ENCODE results near the gene ZFTA. TPM values are rescaled to one million over a fixed set of nuclear protein-coding genes. Genes with fewer than 3 reads are reported as not detected.
A peak's percentile ranks its signal among the peaks of the same experiment; 100 is the strongest.

The ZFTA gene
- total RNA-seq, 1 donor from 2014 or later = 23.2 TPM

- no peak for DNase-seq (ENCODE audit: extremely low read depth, low read depth, low spot score)
Measured at GRCh38 chr11:63756919-63757761, 11.4 kb downstream of the ZFTA start.

GRCh38 chr11:63749624-63750023 lies 19.0 kb downstream of the ZFTA start:
- no peak for DNase-seq (ENCODE audit: extremely low read depth, low read depth, low spot score)

GRCh38 chr11:63747011-63747410 lies 21.6 kb downstream of the ZFTA start:
- no peak for DNase-seq (ENCODE audit: extremely low read depth, low read depth, low spot score)

- no peak for DNase-seq (ENCODE audit: extremely low read depth, low read depth, low spot score)
Measured at GRCh38 chr11:63745304-63746170, 23.0 kb downstream of the ZFTA start.

GRCh38 chr11:63738720-63739360 lies 29.7 kb downstream of the ZFTA start:
- peak; percentile 79 for DNase-seq (ENCODE audit: extremely low read depth, low read depth, low spot score)

GRCh38 chr11:63737718-63738117 lies 30.9 kb downstream of the ZFTA start:
- DNase-seq (ENCODE audit: extremely low read depth, low read depth, low spot score) = no peak

GRCh38 chr11:63736864-63737263 lies 31.7 kb downstream of the ZFTA start:
- no peak for DNase-seq (ENCODE audit: extremely low read depth, low read depth, low spot score)

GRCh38 chr11:63729326-63729725 lies 39.2 kb downstream of the ZFTA start:
- no peak for DNase-seq (ENCODE audit: extremely low read depth, low read depth, low spot score)

GRCh38 chr11:63720611-63721010 lies 48.0 kb downstream of the ZFTA start:
- no peak for DNase-seq (ENCODE audit: extremely low read depth, low read depth, low spot score)

- DNase-seq (ENCODE audit: extremely low read depth, low read depth, low spot score) = no peak
Measured at GRCh38 chr11:63719987-63720386, 48.6 kb downstream of the ZFTA start.

- no peak for DNase-seq (ENCODE audit: extremely low read depth, low read depth, low spot score)
Measured at GRCh38 chr11:63719001-63719400, 49.6 kb downstream of the ZFTA start.

Other genes starting within 250 kb of the ZFTA start
- 8.8 and 31.9 TPM in 2 replicates for gene PLAAT4, start 232.0 kb downstream of the ZFTA start, total RNA-seq
- not detected in 2 replicates for gene PLAAT2, start 205.4 kb downstream of the ZFTA start, total RNA-seq
- 21.7 and 44.8 TPM in 2 replicates for gene PLAAT3, start 154.3 kb downstream of the ZFTA start, total RNA-seq
- 69.5 and 91.6 TPM in 2 replicates for gene ATL3, start 97.4 kb downstream of the ZFTA start, total RNA-seq
- 96.8 and 102 TPM in 2 replicates for gene RTN3, start 87.3 kb downstream of the ZFTA start, total RNA-seq
- gene SPINDOC, start 44.7 kb upstream of the ZFTA start, total RNA-seq = 33.3 and 41.6 TPM in 2 replicates
- gene MARK2, start 70.3 kb upstream of the ZFTA start, total RNA-seq = 26.4 and 34.9 TPM in 2 replicates
- gene RCOR2, start 148.4 kb upstream of the ZFTA start, total RNA-seq = 0.29 and 1.1 TPM in 2 replicates
- gene NAA40, start 170.2 kb upstream of the ZFTA start, total RNA-seq = 18.9 and 20.8 TPM in 2 replicates
- gene COX8A, start 205.8 kb upstream of the ZFTA start, total RNA-seq = 288 and 310 TPM in 2 replicates
- 97.1 and 117 TPM in 2 replicates for gene OTUB1, start 217.7 kb upstream of the ZFTA start, total RNA-seq

Data from glomerular endothelial cell (primary cell).